Activated naive CD8-positive, alpha-beta T cell treated with anti-CD3 and anti-CD28 coated beads, Interleukin-2, amount 50 U/mL, for 24 hours (primary cell): Measurements from ENCODE around the gene TYROBP.

ENCODE experiments used
- ATAC-seq: fragments of 150-1000 bp; cut with Tn5 transposase; one replicate; pipeline ENCODE4 v1.10.0; 2021
- DNase-seq: peaks from one replicate; pipeline ENCODE4 v3.0.0; 2021
- H3K27ac Mint-ChIP-seq: one replicate; pipeline ENCODE4 v1.8.0; 2021; ENCODE audit warnings: mild to moderate bottlenecking, mixed read lengths
- H3K27me3 Mint-ChIP-seq: one replicate; pipeline ENCODE4 v1.8.0; 2021; ENCODE audit warnings: mixed read lengths
- H3K36me3 Mint-ChIP-seq: one replicate; pipeline ENCODE4 v1.8.0; 2021; ENCODE audit warnings: low read depth, mixed read lengths
- H3K4me1 Mint-ChIP-seq: one replicate; pipeline ENCODE4 v1.8.0; 2021; ENCODE audit warnings: mixed read lengths
- H3K4me3 Mint-ChIP-seq: one replicate; pipeline ENCODE4 v1.8.0; 2021; ENCODE audit warnings: mild to moderate bottlenecking, moderate library complexity, mixed read lengths
- H3K9me3 Mint-ChIP-seq: one replicate; pipeline ENCODE4 v1.8.0; 2021; ENCODE audit warnings: mixed read lengths

TYROBP gene

DNA sequence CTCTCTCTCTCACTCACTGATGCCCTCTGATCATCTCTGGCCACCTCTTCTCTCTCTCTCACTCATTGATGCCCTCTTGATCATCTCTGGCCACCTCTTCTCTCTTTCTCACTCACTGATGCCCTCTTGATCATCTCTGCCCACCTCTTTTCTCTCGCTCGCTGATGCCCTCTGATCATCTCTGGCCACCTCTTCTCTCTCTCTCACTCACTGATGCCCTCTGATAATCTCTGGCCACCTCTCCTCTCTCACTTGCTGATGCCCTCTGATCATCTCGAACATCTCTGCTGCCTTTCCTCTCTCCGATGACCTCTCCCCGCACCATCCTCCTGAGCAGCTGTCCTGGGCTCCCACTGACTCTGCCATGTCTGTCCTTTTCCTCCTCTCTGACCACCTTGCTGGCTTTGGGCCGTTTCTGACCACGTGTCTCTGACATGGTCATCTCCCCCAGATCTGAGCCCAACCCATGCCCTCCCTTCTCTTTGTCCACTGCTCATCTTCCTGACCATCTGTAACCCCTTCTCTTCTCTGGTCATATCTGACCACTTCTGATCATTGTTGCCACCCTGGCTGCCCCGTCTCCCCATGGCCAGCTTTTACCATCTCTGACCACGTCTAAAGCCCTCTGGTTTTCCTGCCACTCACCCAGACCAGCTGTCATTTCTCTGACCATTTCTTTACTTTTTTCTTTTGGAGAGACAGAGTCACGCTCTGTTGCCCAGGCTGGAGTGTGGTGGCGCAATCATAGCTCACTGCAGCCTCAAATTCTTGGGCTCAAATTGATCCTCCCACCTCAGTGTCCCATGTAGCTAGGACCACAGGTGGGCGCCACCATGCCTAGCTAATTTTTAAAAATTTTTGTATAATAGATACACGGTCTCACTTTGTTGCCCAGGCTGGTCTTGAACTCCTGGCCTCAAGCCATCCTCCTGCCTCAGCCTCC is 30.5 kb upstream of the TYROBP start:
- Mint-ChIP-seq H3K27me3 (peaks cover 3% of the 10 kb centered on the region), H3K27ac (no peak overlapping the region), H3K9me3 (no peaks in the 10 kb centered on the region), H3K4me3 (peak overlapping the region; percentile 71), H3K4me1 (peaks cover 30% of the 10 kb centered on the region), H3K36me3 (peaks cover under 1% of the 10 kb centered on the region)
- ATAC-seq (no peak), DNase-seq (no peak)

GRCh38 chr19:35937345-35938281 is 29.5 kb upstream of the TYROBP start:
- peaks cover 3% of the 10 kb centered on the region for H3K27me3 Mint-ChIP-seq

DNA sequence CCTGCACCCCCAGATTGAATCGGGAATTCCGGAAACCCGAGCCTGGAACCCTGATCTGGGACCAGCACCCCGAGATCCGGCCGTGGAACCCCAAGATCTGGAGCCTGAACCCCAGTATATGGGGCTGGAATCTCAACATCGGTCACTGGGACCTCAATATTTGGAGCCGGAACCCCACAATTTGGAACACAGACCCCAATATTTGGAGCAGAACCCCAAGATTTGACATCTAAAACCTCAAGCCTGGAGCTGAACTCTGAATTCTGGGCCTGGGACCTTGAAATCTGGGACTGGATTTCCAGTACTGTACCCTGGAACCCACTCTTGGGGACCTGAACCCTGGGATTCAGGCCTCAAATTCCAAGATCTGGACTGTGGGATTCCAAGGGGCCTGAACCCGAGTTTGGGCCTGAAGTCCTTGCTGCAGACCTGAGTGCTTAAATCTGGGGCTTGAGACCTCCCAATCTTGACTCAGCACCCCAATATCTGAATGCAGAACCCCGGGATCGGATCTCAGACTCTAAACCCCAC is 28.7 kb upstream of the TYROBP start:
- Mint-ChIP-seq H3K4me1 (peaks cover 34% of the 10 kb centered on the region), H3K27me3 (peaks cover 3% of the 10 kb centered on the region), H3K27ac (no peak overlapping the region), H3K4me3 (peak overlapping the region; percentile 71), H3K36me3 (no peaks in the 10 kb centered on the region), H3K9me3 (no peaks in the 10 kb centered on the region)
- ATAC-seq (no peak), DNase-seq (no peak)

More at GRCh38 chr19:35937345-35938281, 29.5 kb upstream of the TYROBP start:
- DNase-seq (no peak), ATAC-seq (peak; percentile 13)
- H3K27ac Mint-ChIP-seq, result no peak overlapping the region
- H3K36me3 Mint-ChIP-seq, result no peaks in the 10 kb centered on the region
- H3K4me1 Mint-ChIP-seq, result peaks cover 30% of the 10 kb centered on the region
- peak overlapping the region; percentile 71 for H3K4me3 Mint-ChIP-seq
- no peaks in the 10 kb centered on the region for H3K9me3 Mint-ChIP-seq

DNA sequence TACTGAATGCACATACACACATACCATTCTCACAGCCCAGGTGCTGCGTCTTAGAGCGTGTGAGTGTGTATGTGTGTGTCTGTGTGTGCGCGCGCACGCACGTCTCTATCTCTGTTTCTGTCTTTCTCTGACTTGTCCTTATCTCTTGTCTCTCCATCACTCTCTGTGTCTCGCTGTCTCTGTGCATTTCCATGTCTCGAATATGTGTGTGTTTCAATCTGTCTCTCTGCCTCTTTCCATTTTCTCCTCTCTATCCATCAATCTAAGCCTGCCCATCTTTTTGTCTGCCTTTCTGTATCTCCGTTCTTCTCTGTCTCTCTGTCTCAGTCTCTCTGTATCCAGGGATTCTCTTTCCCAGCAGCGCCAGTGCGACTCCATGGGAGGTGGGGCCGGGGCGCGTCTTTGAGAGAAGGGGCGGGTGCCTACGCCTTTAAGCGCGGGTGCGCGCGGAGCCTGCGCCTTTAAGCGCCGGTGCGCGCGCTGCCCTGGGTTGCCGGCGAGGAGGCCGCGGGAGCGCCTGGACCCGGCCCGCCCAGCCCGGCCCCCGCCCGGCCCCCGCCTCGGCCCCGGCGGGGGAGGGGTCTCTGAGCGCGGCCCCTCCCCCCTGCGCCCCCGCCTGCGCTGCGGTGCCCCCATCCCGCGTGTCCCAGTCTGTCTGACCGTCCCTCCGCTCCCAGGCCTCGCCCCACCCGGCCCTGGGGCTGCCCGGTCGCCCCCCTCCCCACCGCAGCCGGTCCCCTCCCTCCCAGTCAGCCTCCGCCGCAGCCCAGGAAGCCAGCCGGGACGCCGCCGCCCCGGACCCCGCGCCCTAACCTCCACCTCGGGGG is 28.0 kb upstream of the TYROBP start, which contains the start of gene LRFN3:
LRFN3 (plus strand) TSS at position 464 of the 827 bp plus-strand sequence. CDS start 3,052 bp downstream, outside the sequence.
- H3K27me3 Mint-ChIP-seq, result peaks cover 3% of the 10 kb centered on the region
- ATAC-seq, result peak; percentile 17
- peak within 1 kb of the TSS; percentile 17 for H3K27ac Mint-ChIP-seq
- no peaks in the 10 kb centered on the region for H3K36me3 Mint-ChIP-seq
- H3K4me1 Mint-ChIP-seq, result peaks cover 39% of the 10 kb centered on the region
- no peaks in the 10 kb centered on the region for H3K9me3 Mint-ChIP-seq
- peak; percentile 64 for DNase-seq
- peak within 1 kb of the TSS; percentile 84 for H3K4me3 Mint-ChIP-seq

- Mint-ChIP-seq H3K27ac (no peak overlapping the region), H3K9me3 (no peaks in the 10 kb centered on the region), H3K4me3 (no peak overlapping the region), H3K4me1 (peaks cover 41% of the 10 kb centered on the region), H3K27me3 (peaks cover 3% of the 10 kb centered on the region), H3K36me3 (no peaks in the 10 kb centered on the region)
- ATAC-seq (no peak), DNase-seq (no peak)
These were observed 24.3 kb upstream of the TYROBP start for GRCh38 chr19:35932291-35932936.

GRCh38 chr19:35931874-35932202 is 23.7 kb upstream of the TYROBP start:
- no peak for ATAC-seq
- Mint-ChIP-seq H3K27ac (peak overlapping the region; percentile 79), H3K36me3 (no peaks in the 10 kb centered on the region), H3K4me3 (peak overlapping the region; percentile 49), H3K27me3 (peaks cover 3% of the 10 kb centered on the region), H3K9me3 (no peaks in the 10 kb centered on the region), H3K4me1 (peaks cover 40% of the 10 kb centered on the region)
- DNase-seq, result no peak

DNA sequence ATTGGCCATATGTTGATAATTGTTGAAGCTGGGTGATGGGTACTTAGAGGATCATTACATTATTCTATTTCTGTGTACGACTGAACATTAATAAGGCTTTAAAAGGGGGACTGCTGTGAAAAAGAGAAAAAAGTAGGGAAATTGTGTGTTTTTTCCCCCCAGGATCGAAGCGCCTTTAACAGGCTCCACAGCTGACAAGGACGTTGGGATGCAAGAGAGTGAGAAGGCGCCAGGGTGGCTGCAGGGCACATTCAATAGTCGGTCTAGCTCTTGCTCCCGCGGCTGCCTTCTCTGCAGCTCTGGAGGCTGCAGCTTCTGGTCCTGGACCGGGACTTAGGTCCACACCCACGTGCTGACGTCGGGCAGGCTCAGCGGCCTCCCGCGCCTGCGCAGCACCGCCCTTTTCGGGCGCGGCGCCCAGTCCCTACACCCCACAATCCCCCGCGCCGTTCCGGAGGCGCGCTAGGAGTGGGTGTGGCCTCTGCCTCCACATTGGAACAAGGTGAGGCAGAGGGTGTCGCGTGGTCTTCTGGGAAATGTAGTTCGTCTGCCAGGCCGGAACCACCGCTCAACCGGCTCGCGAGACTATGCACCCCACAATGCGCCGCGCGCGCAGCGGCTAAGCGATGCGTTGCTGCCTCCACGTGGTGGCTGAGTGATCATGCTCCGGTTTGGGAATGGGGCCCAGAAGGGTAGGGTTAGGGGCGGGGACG is 23.2 kb upstream of the TYROBP start:
- Mint-ChIP-seq H3K9me3 (no peaks in the 10 kb centered on the region), H3K27me3 (peaks cover 3% of the 10 kb centered on the region), H3K4me1 (peaks cover 41% of the 10 kb centered on the region), H3K36me3 (no peaks in the 10 kb centered on the region), H3K4me3 (peak overlapping the region; percentile 79), H3K27ac (peak overlapping the region; percentile 79)
- ATAC-seq (peak; percentile 99), DNase-seq (peak; percentile 99)

- DNase-seq (no peak), ATAC-seq (no peak)
- H3K36me3 Mint-ChIP-seq, result peaks cover 7% of the 10 kb centered on the region
- peak overlapping the region; percentile 86 for H3K27ac Mint-ChIP-seq
- H3K27me3 Mint-ChIP-seq, result no peaks in the 10 kb centered on the region
- H3K4me3 Mint-ChIP-seq, result peak overlapping the region; percentile 10
- peaks cover 29% of the 10 kb centered on the region for H3K4me1 Mint-ChIP-seq
- H3K9me3 Mint-ChIP-seq, result peaks cover 13% of the 10 kb centered on the region
These were observed 21.8 kb upstream of the TYROBP start for GRCh38 chr19:35929876-35930275.

DNA sequence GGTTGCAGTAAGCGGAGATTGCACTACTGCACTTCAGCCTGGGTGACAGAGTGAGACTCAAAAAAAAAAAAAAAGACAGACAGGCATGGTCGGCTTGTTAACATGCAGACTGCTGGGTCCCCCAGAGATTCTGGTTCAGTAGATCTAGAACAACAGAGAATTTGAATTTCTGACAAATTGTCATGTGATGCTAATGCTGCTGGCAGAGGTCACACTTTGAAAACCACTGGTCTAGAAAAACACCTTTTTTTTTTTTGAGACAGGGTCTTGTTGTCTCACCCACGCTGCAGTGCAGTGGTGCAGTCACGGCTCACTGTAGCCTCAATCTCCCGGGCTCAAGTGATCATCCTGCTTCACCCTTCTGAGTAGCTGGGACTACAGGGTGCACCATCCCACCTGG is 20.4 kb upstream of the TYROBP start:
- peaks cover 13% of the 10 kb centered on the region for H3K9me3 Mint-ChIP-seq
- peaks cover 7% of the 10 kb centered on the region for H3K36me3 Mint-ChIP-seq
- DNase-seq (no peak), ATAC-seq (no peak)
- H3K27ac Mint-ChIP-seq, result no peak overlapping the region
- H3K4me1 Mint-ChIP-seq, result peaks cover 29% of the 10 kb centered on the region
- H3K4me3 Mint-ChIP-seq, result no peak overlapping the region
- no peaks in the 10 kb centered on the region for H3K27me3 Mint-ChIP-seq

- ATAC-seq (no peak), DNase-seq (no peak)
- Mint-ChIP-seq H3K36me3 (peaks cover 7% of the 10 kb centered on the region), H3K9me3 (peaks cover 13% of the 10 kb centered on the region), H3K4me1 (peaks cover 15% of the 10 kb centered on the region), H3K4me3 (no peak overlapping the region), H3K27ac (no peak overlapping the region), H3K27me3 (no peaks in the 10 kb centered on the region)
These were observed 17.4 kb upstream of the TYROBP start for GRCh38 chr19:35925501-35925900.

GRCh38 chr19:35921012-35921411 is 12.9 kb upstream of the TYROBP start:
- Mint-ChIP-seq H3K27ac (no peak overlapping the region), H3K4me3 (no peak overlapping the region)
- ATAC-seq, result no peak

GRCh38 chr19:35919306-35919705 is 11.2 kb upstream of the TYROBP start:
- Mint-ChIP-seq H3K4me1 (peaks cover 7% of the 10 kb centered on the region), H3K9me3 (no peaks in the 10 kb centered on the region), H3K27ac (no peak overlapping the region), H3K4me3 (no peak overlapping the region), H3K36me3 (no peaks in the 10 kb centered on the region), H3K27me3 (no peaks in the 10 kb centered on the region)
- ATAC-seq, result no peak
- no peak for DNase-seq

More at GRCh38 chr19:35921012-35921411, 12.9 kb upstream of the TYROBP start:
- Mint-ChIP-seq H3K9me3 (peaks cover 11% of the 10 kb centered on the region), H3K36me3 (peaks cover 6% of the 10 kb centered on the region), H3K27me3 (no peaks in the 10 kb centered on the region), H3K4me1 (no peaks in the 10 kb centered on the region)
- no peak for DNase-seq

DNA sequence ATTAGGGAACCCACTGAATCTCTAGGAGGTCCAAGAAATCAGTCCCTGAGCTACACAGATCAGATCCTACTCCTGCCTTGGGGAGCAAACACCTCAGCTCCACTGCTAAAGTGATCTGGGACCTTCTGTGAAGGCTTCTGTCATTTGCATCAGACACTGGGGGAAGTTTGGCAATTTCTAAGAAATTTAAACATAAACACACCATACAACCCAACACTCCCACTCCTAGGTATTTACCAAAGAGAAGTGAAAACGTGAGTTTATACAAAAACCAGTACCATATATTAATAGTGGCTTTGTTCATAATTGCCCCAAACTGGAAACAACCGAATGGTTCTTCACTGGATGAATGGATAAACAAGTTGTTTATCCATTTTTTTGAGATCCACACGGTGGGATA is 7.3 kb upstream of the TYROBP start:
- Mint-ChIP-seq H3K27ac (no peak overlapping the region), H3K4me1 (peaks cover 32% of the 10 kb centered on the region), H3K9me3 (no peaks in the 10 kb centered on the region), H3K36me3 (no peaks in the 10 kb centered on the region), H3K27me3 (no peaks in the 10 kb centered on the region), H3K4me3 (no peak overlapping the region)
- DNase-seq, result no peak
- no peak for ATAC-seq
